Mesenteric fat pad (tissue), 1 donor: ENCODE results near the gene SEC31B. TPM values are rescaled to one million over a fixed set of nuclear protein-coding genes. Genes with fewer than 3 reads are reported as not detected.

Experiments used
- DNase-seq: peaks from one replicate; pipeline ENCODE4 v3.0.0-alpha.2; 2020; ENCODE audit warnings: low spot score
- total RNA-seq: library from RNA; stranded (reverse); fragmentation: NEBNext Ultra II Directional; extraction: Animal tissue kit (Norgen Biotek cat#: 25700); gene quantifications from one replicate; pipeline ENCODE4 v1.2.1, GENCODE V29; 2021
- donor health status: DM: yes; HTN: yes; CAD: no.

Gene SEC31B
- total RNA-seq, 1 donor from 2014 or later: 9.8 TPM

GRCh38 chr10:100498059-100498458 is 21.6 kb downstream of the SEC31B start:
- no peak for DNase-seq

- DNase-seq: no peak
These were observed 23.1 kb downstream of the SEC31B start for GRCh38 chr10:100496567-100496966.

- DNase-seq: no peak
These were observed 29.1 kb downstream of the SEC31B start for GRCh38 chr10:100490531-100490930.

- DNase-seq: no peak
These were observed 30.3 kb downstream of the SEC31B start for GRCh38 chr10:100489396-100489795.

GRCh38 chr10:100487529-100487928 is 32.1 kb downstream of the SEC31B start:
- no peak for DNase-seq

GRCh38 chr10:100485801-100486495 is 33.7 kb downstream of the SEC31B start:
- no peak for DNase-seq

- DNase-seq: no peak
These were observed 34.3 kb downstream of the SEC31B start for GRCh38 chr10:100485366-100485765.

- no peak for DNase-seq
These were observed 35.6 kb downstream of the SEC31B start for GRCh38 chr10:100483876-100484666.

GRCh38 chr10:100482834-100483185 is 36.9 kb downstream of the SEC31B start:
- DNase-seq: no peak

- no peak for DNase-seq
These were observed 37.4 kb downstream of the SEC31B start for GRCh38 chr10:100482181-100482833.

GRCh38 chr10:100481462-100482081 is 38.1 kb downstream of the SEC31B start:
- no peak for DNase-seq

GRCh38 chr10:100480002-100480401 is 39.7 kb downstream of the SEC31B start:
- no peak for DNase-seq

- no peak for DNase-seq
These were observed 40.6 kb downstream of the SEC31B start for GRCh38 chr10:100479037-100479436.

GRCh38 chr10:100477970-100478369 is 41.7 kb downstream of the SEC31B start:
- DNase-seq: no peak

- DNase-seq: no peak
These were observed 49.3 kb downstream of the SEC31B start for GRCh38 chr10:100470367-100470766.

- DNase-seq: no peak
These were observed 49.9 kb downstream of the SEC31B start for GRCh38 chr10:100469756-100470155.

GRCh38 chr10:100468978-100469377 is 50.7 kb downstream of the SEC31B start:
- no peak for DNase-seq

- no peak for DNase-seq
These were observed 51.3 kb downstream of the SEC31B start for GRCh38 chr10:100468322-100468721.

- no peak for DNase-seq
These were observed 57.0 kb downstream of the SEC31B start, which contains the start of gene WNT8B for GRCh38 chr10:100462709-100463108. Gene WNT8B, plus strand, starts transcription at chr10:100463009. Its CDS starts 160 bp downstream, at chr10:100463169.

GRCh38 chr10:100448951-100449350 is 70.7 kb downstream of the SEC31B start:
- DNase-seq: no peak

- DNase-seq: no peak
These were observed 72.0 kb downstream of the SEC31B start for GRCh38 chr10:100447663-100448062.
